GM23338 (cell line): ENCODE results near the gene KAZN.

Experiments
- CREB1 ChIP-seq: fragments of 250-450 bp; sonication (Bioruptor Pico); IDR thresholded peaks from 2 replicates; pipeline ENCODE4 v1.5.0; 2020; ENCODE audit warnings: low read depth, mild to moderate bottlenecking, moderate library complexity
- ETS1 ChIP-seq: IDR thresholded peaks from 2 replicates; pipeline ENCODE4 v1.6.1; 2016; ENCODE audit warnings: antibody characterized with exemption
- EZH2 ChIP-seq: fragments of 200-600 bp; sonication (generic); IDR thresholded peaks from one replicate; pipeline ENCODE4 v1.8.0; 2017; ENCODE audit warnings: antibody characterized with exemption, mild to moderate bottlenecking, low read depth; ENCODE audit not compliant: unreplicated experiment
- EZH2phosphoT487 ChIP-seq: fragments of 200-600 bp; sonication (generic); IDR thresholded peaks from one replicate; pipeline ENCODE4 v1.8.1; 2018; ENCODE audit warnings: antibody characterized with exemption; ENCODE audit not compliant: unreplicated experiment
- JUNB ChIP-seq: IDR thresholded peaks from one replicate; pipeline ENCODE4 v1.6.1; 2016; ENCODE audit warnings: antibody characterized with exemption; ENCODE audit not compliant: unreplicated experiment
- POLR2AphosphoS5 ChIP-seq: IDR thresholded peaks from 2 replicates; pipeline ENCODE4 v1.6.1; 2016; ENCODE audit warnings: antibody characterized with exemption, low read depth
- STAT1 ChIP-seq: IDR thresholded peaks from one replicate; pipeline ENCODE4 v1.6.1; 2016; ENCODE audit warnings: antibody characterized with exemption; ENCODE audit not compliant: unreplicated experiment
- ZNF331 ChIP-seq: fragments of 250-450 bp; sonication (Bioruptor Pico); IDR thresholded peaks from 2 replicates; pipeline ENCODE4 v1.5.0; 2020; ENCODE audit warnings: low read depth, mild to moderate bottlenecking, moderate library complexity
- TF ChIP-seq, protein P1 (sequence below): IDR thresholded peaks from one replicate; pipeline ENCODE4 v1.6.1; 2018; ENCODE audit warnings: antibody characterized with exemption; ENCODE audit not compliant: unreplicated experiment
- TF ChIP-seq, protein P2 (sequence below), 2 experiments: fragments of 200-600 bp in 1 of 2; sonication (generic) in 1 of 2; conservative IDR thresholded peaks; 2 replicates each; pipeline versions ENCODE4 v1.5.1 to v1.6.1; 2016 to 2017; ENCODE audit warnings: antibody characterized with exemption in 2 of 2, low read depth in 2 of 2, mild to moderate bottlenecking in 2 of 2, moderate library complexity in 1 of 2

- TF ChIP-seq EZH2 (no peak), ZNF331 (CRISPR knock-in tag) (no peak), CREB1 (CRISPR knock-in tag) (no peak), POLR2AphosphoS5 (no peak), JUNB (no peak), STAT1 (no peak), ETS1 (no peak), EZH2phosphoT487 (no peak)
- TF ChIP-seq, protein P1, sequence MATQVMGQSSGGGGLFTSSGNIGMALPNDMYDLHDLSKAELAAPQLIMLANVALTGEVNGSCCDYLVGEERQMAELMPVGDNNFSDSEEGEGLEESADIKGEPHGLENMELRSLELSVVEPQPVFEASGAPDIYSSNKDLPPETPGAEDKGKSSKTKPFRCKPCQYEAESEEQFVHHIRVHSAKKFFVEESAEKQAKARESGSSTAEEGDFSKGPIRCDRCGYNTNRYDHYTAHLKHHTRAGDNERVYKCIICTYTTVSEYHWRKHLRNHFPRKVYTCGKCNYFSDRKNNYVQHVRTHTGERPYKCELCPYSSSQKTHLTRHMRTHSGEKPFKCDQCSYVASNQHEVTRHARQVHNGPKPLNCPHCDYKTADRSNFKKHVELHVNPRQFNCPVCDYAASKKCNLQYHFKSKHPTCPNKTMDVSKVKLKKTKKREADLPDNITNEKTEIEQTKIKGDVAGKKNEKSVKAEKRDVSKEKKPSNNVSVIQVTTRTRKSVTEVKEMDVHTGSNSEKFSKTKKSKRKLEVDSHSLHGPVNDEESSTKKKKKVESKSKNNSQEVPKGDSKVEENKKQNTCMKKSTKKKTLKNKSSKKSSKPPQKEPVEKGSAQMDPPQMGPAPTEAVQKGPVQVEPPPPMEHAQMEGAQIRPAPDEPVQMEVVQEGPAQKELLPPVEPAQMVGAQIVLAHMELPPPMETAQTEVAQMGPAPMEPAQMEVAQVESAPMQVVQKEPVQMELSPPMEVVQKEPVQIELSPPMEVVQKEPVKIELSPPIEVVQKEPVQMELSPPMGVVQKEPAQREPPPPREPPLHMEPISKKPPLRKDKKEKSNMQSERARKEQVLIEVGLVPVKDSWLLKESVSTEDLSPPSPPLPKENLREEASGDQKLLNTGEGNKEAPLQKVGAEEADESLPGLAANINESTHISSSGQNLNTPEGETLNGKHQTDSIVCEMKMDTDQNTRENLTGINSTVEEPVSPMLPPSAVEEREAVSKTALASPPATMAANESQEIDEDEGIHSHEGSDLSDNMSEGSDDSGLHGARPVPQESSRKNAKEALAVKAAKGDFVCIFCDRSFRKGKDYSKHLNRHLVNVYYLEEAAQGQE, result no peak
- TF ChIP-seq, protein P2, sequence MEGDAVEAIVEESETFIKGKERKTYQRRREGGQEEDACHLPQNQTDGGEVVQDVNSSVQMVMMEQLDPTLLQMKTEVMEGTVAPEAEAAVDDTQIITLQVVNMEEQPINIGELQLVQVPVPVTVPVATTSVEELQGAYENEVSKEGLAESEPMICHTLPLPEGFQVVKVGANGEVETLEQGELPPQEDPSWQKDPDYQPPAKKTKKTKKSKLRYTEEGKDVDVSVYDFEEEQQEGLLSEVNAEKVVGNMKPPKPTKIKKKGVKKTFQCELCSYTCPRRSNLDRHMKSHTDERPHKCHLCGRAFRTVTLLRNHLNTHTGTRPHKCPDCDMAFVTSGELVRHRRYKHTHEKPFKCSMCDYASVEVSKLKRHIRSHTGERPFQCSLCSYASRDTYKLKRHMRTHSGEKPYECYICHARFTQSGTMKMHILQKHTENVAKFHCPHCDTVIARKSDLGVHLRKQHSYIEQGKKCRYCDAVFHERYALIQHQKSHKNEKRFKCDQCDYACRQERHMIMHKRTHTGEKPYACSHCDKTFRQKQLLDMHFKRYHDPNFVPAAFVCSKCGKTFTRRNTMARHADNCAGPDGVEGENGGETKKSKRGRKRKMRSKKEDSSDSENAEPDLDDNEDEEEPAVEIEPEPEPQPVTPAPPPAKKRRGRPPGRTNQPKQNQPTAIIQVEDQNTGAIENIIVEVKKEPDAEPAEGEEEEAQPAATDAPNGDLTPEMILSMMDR (conservative IDR thresholded peaks at IDR 0.05; ENCODE audit: low read depth in 2 of 2), result no peak
Measured at GRCh38 chr1:14693949-14694348, 95.5 kb downstream of the KAZN start.
